Neural cell (in vitro differentiated cells): ENCODE measurements around the gene STAU1. TPM values are rescaled to one million over a fixed set of nuclear protein-coding genes. Genes with fewer than 3 reads are reported as not detected.

ENCODE experiments used
- H2AFZ ChIP-seq: fragments of 200-600, 300-800 bp; sonication (generic), shearing (Covaris generic); 2 replicates; pipeline ENCODE4 v1.6.0; 2014; ENCODE audit warnings: low read depth, mild to moderate bottlenecking, antibody characterized with exemption, low read length, moderate library complexity
- H3F3A ChIP-seq: fragments of 200-600 bp; shearing (Covaris generic); 2 replicates; pipeline ENCODE4 v1.6.1; 2016; ENCODE audit warnings: mild to moderate bottlenecking, moderate library complexity, mixed read lengths, antibody characterized with exemption, low read length; ENCODE audit not compliant: insufficient read depth, poor library complexity, severe bottlenecking
- H3K27ac ChIP-seq: fragments of 200-600, 300-800 bp; sonication (generic), shearing (Covaris generic); 2 replicates; pipeline ENCODE4 v1.5.1; 2014; ENCODE audit warnings: mild to moderate bottlenecking, low read length, moderate library complexity
- H3K27me3 ChIP-seq: fragments of 300-800, 200-600 bp; sonication (generic), shearing (Covaris generic); 2 replicates; pipeline ENCODE4 v1.6.0; 2014; ENCODE audit warnings: mild to moderate bottlenecking, low read depth, low read length, moderate library complexity; ENCODE audit not compliant: insufficient read depth
- H3K36me3 ChIP-seq: fragments of 300-800, 200-600 bp; sonication (generic), shearing (Covaris generic); 2 replicates; pipeline ENCODE4 v1.5.1; 2014; ENCODE audit warnings: mild to moderate bottlenecking, antibody characterized with exemption, low read length, moderate library complexity; ENCODE audit not compliant: insufficient read depth
- H3K4me2 ChIP-seq: fragments of 300-800, 200-600 bp; sonication (generic), shearing (Covaris generic); 2 replicates; pipeline ENCODE4 v1.6.0; 2014; ENCODE audit warnings: mild to moderate bottlenecking, low read length
- H3K4me3 ChIP-seq: fragments of 300-800, 200-600 bp; sonication (generic), shearing (Covaris generic); 2 replicates; pipeline ENCODE4 v1.5.1; 2014; ENCODE audit warnings: mild to moderate bottlenecking, low read length, moderate library complexity
- H3K79me2 ChIP-seq: fragments of 200-600 bp; shearing (Covaris generic); replicated peaks from 2 replicates; pipeline ENCODE4 v1.6.0; 2014; ENCODE audit warnings: mild to moderate bottlenecking, low read length, moderate library complexity; ENCODE audit not compliant: insufficient read depth
- H3K9ac ChIP-seq: fragments of 300-800, 200-600 bp; sonication (generic), shearing (Covaris generic); 2 replicates; pipeline ENCODE4 v1.6.1; 2016; ENCODE audit warnings: mild to moderate bottlenecking, low read length, mixed read lengths
- H3K9me2 ChIP-seq: fragments of 200-600 bp; shearing (Covaris generic); 2 replicates; pipeline ENCODE4 v1.6.1; 2016; ENCODE audit warnings: mild to moderate bottlenecking, low read length, mixed read lengths; ENCODE audit not compliant: insufficient read depth
- H3K9me3 ChIP-seq: fragments of 200-600, 300-800 bp; sonication (generic), shearing (Covaris generic); 2 replicates; pipeline ENCODE4 v1.6.1; 2016; ENCODE audit warnings: mild to moderate bottlenecking, mixed run types, low read length, moderate library complexity, mixed read lengths
- H4K20me1 ChIP-seq: fragments of 200-600 bp; shearing (Covaris generic); 2 replicates; pipeline ENCODE4 v1.6.1; 2016; ENCODE audit warnings: mild to moderate bottlenecking, mixed run types; ENCODE audit not compliant: insufficient read depth
- EP300 ChIP-seq: fragments of 450-650 bp; conservative IDR thresholded peaks from 2 replicates; pipeline ENCODE4 v1.6.1; 2014; ENCODE audit warnings: antibody characterized with exemption, mild to moderate bottlenecking, moderate library complexity; ENCODE audit not compliant: poor library complexity, severe bottlenecking
- EZH2 ChIP-seq: fragments of 200-600, 300-800 bp; shearing (Covaris generic), sonication (generic); IDR thresholded peaks from 2 replicates; pipeline ENCODE4 v1.6.1; 2014; ENCODE audit warnings: antibody characterized with exemption, low read length, borderline replicate concordance, mild to moderate bottlenecking; ENCODE audit not compliant: insufficient read depth, poor library complexity, severe bottlenecking
- MXI1 ChIP-seq: fragments of 450-650 bp; conservative IDR thresholded peaks from 2 replicates; pipeline ENCODE4 v1.6.1; 2014; ENCODE audit warnings: antibody characterized with exemption, mild to moderate bottlenecking; ENCODE audit not compliant: poor library complexity, severe bottlenecking
- POLR2AphosphoS5 ChIP-seq: IDR thresholded peaks from 2 replicates; pipeline ENCODE4 v1.6.1; 2012
- RAD21 ChIP-seq: fragments of 450-650 bp; conservative IDR thresholded peaks from 2 replicates; pipeline ENCODE4 v1.6.1; 2014; ENCODE audit warnings: antibody characterized with exemption, mild to moderate bottlenecking, moderate library complexity
- SMC3 ChIP-seq: fragments of 450-650 bp; conservative IDR thresholded peaks from 2 replicates; pipeline ENCODE4 v1.6.1; 2014; ENCODE audit warnings: antibody characterized with exemption, mild to moderate bottlenecking, moderate library complexity; ENCODE audit not compliant: poor library complexity
- TAF1 ChIP-seq: IDR thresholded peaks from 2 replicates; pipeline ENCODE4 v1.6.1; 2012; ENCODE audit warnings: low read depth
- polyA plus RNA-seq: library from polyadenylated mRNA; depleted of rRNA; stranded (reverse); fragments of >200 nt; gene quantifications from 2 replicates; pipeline ENCODE4 v1.2.3, GENCODE V29; 2014
- TF ChIP-seq, protein P1 (sequence below): IDR thresholded peaks from 2 replicates; pipeline ENCODE4 v1.6.1; 2012; ENCODE audit warnings: borderline replicate concordance
- TF ChIP-seq, protein P2 (sequence below): fragments of 450-650 bp; IDR thresholded peaks from 2 replicates; pipeline ENCODE4 v1.5.1; 2014; ENCODE audit warnings: antibody characterized with exemption, mild to moderate bottlenecking, moderate library complexity; ENCODE audit not compliant: poor library complexity, severe bottlenecking

STAU1 gene
- polyA plus RNA-seq, 1 donor from 2014 or later, result 43.1 TPM

DNA sequence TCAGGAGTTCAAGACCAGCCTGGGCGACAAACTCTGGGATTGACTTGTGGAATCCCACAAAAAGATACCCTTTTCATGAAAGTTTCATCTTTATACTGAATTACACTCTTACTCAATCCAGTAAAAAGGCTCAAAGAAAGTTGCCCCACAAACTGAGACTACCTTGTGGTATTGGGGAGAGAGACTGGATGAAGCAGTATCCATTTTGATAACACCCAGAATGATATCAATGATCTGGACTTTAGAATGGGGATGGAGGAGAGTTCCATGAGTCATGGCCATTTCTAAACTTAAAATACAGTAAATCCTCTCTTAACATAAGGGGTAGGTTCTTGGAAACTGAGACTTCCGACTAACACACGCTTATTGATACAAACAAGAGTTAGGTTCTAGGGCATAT lies 4.7 kb downstream of the STAU1 start:
- H3K36me3 ChIP-seq, result no peaks in the 10 kb centered on the region
- H3K9me3 ChIP-seq, result no peaks in the 10 kb centered on the region
- no peak overlapping the region for H3K4me2 ChIP-seq
- peaks cover 3% of the 10 kb centered on the region for H4K20me1 ChIP-seq
- TF ChIP-seq, protein P1, sequence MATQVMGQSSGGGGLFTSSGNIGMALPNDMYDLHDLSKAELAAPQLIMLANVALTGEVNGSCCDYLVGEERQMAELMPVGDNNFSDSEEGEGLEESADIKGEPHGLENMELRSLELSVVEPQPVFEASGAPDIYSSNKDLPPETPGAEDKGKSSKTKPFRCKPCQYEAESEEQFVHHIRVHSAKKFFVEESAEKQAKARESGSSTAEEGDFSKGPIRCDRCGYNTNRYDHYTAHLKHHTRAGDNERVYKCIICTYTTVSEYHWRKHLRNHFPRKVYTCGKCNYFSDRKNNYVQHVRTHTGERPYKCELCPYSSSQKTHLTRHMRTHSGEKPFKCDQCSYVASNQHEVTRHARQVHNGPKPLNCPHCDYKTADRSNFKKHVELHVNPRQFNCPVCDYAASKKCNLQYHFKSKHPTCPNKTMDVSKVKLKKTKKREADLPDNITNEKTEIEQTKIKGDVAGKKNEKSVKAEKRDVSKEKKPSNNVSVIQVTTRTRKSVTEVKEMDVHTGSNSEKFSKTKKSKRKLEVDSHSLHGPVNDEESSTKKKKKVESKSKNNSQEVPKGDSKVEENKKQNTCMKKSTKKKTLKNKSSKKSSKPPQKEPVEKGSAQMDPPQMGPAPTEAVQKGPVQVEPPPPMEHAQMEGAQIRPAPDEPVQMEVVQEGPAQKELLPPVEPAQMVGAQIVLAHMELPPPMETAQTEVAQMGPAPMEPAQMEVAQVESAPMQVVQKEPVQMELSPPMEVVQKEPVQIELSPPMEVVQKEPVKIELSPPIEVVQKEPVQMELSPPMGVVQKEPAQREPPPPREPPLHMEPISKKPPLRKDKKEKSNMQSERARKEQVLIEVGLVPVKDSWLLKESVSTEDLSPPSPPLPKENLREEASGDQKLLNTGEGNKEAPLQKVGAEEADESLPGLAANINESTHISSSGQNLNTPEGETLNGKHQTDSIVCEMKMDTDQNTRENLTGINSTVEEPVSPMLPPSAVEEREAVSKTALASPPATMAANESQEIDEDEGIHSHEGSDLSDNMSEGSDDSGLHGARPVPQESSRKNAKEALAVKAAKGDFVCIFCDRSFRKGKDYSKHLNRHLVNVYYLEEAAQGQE, result no peak
- no peak for TF ChIP-seq MXI1
- TF ChIP-seq POLR2AphosphoS5, result no peak
- no peak for TF ChIP-seq TAF1
- no peak for TF ChIP-seq SMC3
- TF ChIP-seq, protein P2, sequence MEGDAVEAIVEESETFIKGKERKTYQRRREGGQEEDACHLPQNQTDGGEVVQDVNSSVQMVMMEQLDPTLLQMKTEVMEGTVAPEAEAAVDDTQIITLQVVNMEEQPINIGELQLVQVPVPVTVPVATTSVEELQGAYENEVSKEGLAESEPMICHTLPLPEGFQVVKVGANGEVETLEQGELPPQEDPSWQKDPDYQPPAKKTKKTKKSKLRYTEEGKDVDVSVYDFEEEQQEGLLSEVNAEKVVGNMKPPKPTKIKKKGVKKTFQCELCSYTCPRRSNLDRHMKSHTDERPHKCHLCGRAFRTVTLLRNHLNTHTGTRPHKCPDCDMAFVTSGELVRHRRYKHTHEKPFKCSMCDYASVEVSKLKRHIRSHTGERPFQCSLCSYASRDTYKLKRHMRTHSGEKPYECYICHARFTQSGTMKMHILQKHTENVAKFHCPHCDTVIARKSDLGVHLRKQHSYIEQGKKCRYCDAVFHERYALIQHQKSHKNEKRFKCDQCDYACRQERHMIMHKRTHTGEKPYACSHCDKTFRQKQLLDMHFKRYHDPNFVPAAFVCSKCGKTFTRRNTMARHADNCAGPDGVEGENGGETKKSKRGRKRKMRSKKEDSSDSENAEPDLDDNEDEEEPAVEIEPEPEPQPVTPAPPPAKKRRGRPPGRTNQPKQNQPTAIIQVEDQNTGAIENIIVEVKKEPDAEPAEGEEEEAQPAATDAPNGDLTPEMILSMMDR, result no peak
- no peak for TF ChIP-seq EZH2
- TF ChIP-seq EP300, result no peak
- peaks cover 75% of the 10 kb centered on the region for H3K79me2 ChIP-seq
- no peak overlapping the region for H3K9ac ChIP-seq
- H3K4me3 ChIP-seq, result no peak overlapping the region
- no peaks in the 10 kb centered on the region for H3F3A ChIP-seq
- no peak overlapping the region for H3K27ac ChIP-seq
- H3K27me3 ChIP-seq, result no peaks in the 10 kb centered on the region
- H3K9me2 ChIP-seq, result no peaks in the 10 kb centered on the region
- H2AFZ ChIP-seq, result no peak overlapping the region

DNA sequence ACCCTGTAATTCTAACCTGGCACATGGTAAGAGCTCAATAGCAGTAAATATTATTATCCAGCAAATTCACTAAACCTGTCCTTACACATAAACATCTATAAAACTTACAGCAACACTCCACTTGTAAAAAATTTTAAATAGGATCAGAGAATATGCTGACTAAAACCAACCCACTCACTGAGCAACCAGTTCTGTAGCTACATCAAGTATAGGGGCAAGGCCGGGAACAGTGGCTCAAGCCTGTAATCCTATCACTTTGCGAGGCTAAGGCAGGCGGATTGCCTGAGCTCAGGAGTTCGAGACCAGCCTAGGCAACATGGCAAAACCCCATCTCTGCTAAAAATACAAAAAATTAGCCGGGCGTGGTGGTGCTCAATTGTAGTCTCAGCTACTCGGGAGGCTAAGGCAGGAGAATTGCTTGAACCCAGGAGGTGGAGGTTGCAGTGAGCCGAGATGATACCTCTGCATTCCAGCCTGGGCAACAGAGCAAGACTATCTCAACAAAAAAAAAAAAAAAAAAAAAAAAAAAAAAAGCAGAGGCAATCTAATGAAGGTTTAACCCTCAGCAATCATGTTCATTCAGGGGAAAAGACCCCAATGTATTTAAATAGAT lies 6.8 kb downstream of the STAU1 start:
- Histone ChIP-seq H3K9me3 (no peaks in the 10 kb centered on the region), H3K4me2 (no peak overlapping the region), H3K27ac (no peak overlapping the region), H3K27me3 (no peaks in the 10 kb centered on the region), H4K20me1 (peaks cover 3% of the 10 kb centered on the region), H2AFZ (no peak overlapping the region), H3K79me2 (peaks cover 75% of the 10 kb centered on the region), H3K4me3 (no peak overlapping the region), H3K36me3 (no peaks in the 10 kb centered on the region), H3F3A (no peaks in the 10 kb centered on the region), H3K9me2 (no peaks in the 10 kb centered on the region), H3K9ac (no peak overlapping the region)
- TF ChIP-seq TAF1 (no peak), POLR2AphosphoS5 (no peak), SMC3 (no peak), EZH2 (no peak), MXI1 (no peak), RAD21 (no peak), EP300 (no peak)
- TF ChIP-seq, protein P1, result no peak
- TF ChIP-seq, protein P2, result no peak
